GM12865 (cell line): ENCODE data around the gene PPIL1.

Experiments
- DNase-seq: peaks from one replicate; pipeline ENCODE4 v3.0.0; 2010; ENCODE audit warnings: low read depth
- H3K4me3 ChIP-seq: 2 replicates; pipeline ENCODE4 v1.5.1; 2011; ENCODE audit warnings: mild to moderate bottlenecking, low read depth, low read length, control low read depth
- CTCF ChIP-seq: IDR thresholded peaks from 2 replicates; pipeline ENCODE4 v1.5.1; 2011; ENCODE audit warnings: low read length, control low read depth, low read depth, inconsistent platforms; ENCODE audit not compliant: insufficient read depth; ENCODE audit errors: missing control alignments

PPIL1 gene

DNA sequence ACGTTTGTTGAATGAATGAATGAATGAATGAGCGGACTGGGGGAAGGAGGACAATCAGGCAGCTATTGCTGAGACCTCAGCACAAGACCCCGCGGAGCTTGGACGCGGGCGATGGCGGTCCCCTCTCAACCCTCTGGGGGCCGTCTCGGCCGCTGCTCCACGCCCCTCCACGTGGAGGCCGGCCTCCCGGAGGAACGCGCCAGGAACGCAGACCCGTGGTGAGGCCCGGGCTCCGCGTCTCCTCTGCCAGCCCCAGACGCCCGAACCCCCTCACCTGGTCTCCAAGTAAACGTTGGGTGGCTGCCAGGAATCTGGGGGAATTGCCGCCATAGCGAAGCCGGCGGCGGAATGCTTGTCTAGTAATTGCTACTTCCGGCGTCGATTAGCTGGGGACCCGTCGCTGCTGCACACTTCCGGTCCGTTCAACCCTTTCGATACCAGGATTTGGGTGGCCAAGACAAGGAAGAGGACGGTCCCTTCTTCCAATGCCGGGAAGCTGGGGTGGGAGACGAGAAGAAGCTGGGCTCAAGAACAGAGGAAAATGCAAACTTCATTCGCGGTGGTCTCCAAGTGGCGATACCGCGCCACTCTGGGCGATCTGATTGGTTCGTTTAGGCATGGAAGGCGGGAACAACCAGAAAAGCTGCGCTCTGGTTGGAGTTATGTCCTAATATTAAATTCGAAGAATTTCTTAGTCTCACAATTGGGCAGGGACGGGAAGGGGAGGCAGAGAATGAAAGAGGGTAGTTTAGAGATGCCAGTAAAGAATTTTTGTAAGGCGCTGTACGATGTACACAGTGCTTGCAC lies at the start of gene PPIL1:
Gene PPIL1, minus strand, starts transcription at position 361 of the 807 bp plus-strand sequence. Its CDS starts 31 bp downstream, at position 330.
- DNase-seq: peak; percentile 93
- H3K4me3 ChIP-seq: peak within 1 kb of the TSS; percentile 63

DNA sequence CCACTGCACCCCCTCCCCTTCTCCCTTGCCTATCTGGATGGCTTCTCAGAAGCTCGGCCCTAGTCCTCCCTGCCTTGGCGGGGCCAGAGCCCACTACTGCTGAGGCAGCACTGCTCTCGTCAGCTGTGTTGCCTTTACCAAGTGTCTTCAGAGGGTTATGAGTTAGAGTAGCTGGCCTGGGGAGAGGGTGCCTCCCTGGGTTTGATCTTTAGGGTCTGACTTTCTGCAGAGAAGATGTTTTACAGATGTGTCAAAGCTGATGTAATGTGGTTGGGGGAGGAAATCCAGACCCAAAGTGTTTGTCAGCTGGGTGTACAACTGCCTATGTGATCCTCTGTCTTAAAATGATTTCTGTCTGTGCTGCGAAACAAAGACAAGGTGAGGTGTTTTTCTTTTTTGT lies 49.5 kb upstream of the PPIL1 start:
- DNase-seq: no peak
- no peak for TF ChIP-seq CTCF
- no peak overlapping the region for H3K4me3 ChIP-seq

More for the DNA sequence above, at the start of gene PPIL1:
- TF ChIP-seq CTCF: no peak

DNA sequence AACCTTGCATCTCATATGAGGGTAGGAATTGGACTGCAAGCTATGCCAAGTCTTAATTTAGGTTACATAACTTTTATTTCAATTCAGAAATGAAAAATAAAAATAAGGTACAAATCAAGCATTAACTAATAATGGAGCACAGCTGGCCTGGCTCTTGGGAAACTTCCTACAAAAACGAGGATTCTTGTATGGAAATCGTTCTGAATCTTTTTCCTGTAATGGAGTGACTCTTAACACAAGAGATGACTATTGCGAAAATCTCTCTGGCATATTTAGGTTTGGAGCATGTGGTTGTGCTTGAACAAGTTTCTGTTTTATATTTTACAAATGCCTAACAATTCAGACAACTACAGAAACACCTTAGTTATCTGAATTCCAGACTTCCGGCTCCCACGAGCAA lies 45.9 kb upstream of the PPIL1 start:
- H3K4me3 ChIP-seq: no peak overlapping the region
- TF ChIP-seq CTCF: no peak
- no peak for DNase-seq

GRCh38 chr6:36920049-36920448 lies 45.4 kb upstream of the PPIL1 start:
- no peak for DNase-seq
- no peak overlapping the region for H3K4me3 ChIP-seq
- no peak for TF ChIP-seq CTCF

DNA sequence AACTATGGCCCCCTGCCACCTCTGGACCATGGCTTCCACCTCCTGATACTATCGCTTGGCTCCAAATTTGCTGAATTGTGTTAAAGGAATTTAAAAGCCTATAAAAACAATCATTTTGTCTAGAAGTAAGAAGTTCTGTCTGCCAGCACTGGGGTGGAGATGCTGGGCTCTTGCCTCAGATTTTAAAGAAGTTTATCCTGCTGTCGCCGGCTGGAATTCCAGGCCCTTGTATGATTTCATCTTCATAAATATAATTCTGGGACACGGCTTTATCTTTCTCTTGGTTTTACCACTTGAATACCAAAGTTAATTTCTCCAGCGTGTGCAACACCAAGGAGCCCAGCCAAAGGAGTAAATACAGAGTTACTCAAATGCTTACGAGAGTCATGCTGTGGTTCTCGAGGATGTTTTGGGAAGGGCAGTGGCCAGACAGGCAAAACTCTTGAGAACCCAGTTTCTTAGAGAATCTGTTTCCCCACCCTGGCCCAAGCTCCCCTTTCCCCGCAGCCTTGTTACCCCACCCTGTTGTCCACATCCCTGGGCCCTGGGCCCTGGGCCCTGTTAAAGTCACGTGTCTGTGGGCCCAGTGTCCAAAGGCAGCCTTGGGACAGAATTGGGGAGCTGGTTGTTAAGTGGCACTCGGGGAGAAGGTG lies 43.1 kb upstream of the PPIL1 start:
- TF ChIP-seq CTCF: no peak

GRCh38 chr6:36916126-36916525 lies 41.5 kb upstream of the PPIL1 start:
- no peak for DNase-seq
- no peak overlapping the region for H3K4me3 ChIP-seq
- no peak for TF ChIP-seq CTCF

More for the DNA sequence above, 43.1 kb upstream of the PPIL1 start:
- no peak overlapping the region for H3K4me3 ChIP-seq
- DNase-seq: no peak

GRCh38 chr6:36915599-36915998 lies 41.0 kb upstream of the PPIL1 start:
- no peak for TF ChIP-seq CTCF
- no peak for DNase-seq
- H3K4me3 ChIP-seq: no peak overlapping the region
